ENCODE results near the gene DNAH5.

DNA sequence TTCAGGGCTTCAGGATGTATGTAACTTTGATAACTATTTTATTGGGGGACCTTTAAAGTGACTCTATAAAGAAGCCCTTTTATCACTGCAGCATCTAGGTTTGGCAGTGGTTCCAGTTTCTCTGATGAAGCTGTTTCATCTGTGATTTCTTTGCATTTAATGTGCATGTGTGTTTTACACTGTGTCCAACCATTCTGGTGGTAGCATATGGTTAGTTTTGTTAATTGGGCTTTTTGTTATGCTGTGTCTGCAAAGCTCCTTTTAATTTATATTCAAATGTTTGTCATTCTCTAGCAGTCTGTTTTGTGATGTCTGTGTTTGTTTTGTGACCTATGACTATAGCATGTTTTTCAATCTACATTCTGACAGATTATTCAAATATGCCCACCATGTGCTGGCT is 294.8 kb downstream of the DNAH5 start:
- TF ChIP-seq, protein P1, sequence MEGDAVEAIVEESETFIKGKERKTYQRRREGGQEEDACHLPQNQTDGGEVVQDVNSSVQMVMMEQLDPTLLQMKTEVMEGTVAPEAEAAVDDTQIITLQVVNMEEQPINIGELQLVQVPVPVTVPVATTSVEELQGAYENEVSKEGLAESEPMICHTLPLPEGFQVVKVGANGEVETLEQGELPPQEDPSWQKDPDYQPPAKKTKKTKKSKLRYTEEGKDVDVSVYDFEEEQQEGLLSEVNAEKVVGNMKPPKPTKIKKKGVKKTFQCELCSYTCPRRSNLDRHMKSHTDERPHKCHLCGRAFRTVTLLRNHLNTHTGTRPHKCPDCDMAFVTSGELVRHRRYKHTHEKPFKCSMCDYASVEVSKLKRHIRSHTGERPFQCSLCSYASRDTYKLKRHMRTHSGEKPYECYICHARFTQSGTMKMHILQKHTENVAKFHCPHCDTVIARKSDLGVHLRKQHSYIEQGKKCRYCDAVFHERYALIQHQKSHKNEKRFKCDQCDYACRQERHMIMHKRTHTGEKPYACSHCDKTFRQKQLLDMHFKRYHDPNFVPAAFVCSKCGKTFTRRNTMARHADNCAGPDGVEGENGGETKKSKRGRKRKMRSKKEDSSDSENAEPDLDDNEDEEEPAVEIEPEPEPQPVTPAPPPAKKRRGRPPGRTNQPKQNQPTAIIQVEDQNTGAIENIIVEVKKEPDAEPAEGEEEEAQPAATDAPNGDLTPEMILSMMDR (IDR thresholded peaks at IDR 0.05; ENCODE audit: control extremely low read depth in 1 of 3, insufficient read depth in 1 of 3, low read depth in 1 of 3, low read length in 3 of 3), result no peak
- no peak for TF ChIP-seq EZH2 (IDR thresholded peaks at IDR 0.05; ENCODE audit: low read depth, low read length, severe bottlenecking)
- TF ChIP-seq, protein P2, sequence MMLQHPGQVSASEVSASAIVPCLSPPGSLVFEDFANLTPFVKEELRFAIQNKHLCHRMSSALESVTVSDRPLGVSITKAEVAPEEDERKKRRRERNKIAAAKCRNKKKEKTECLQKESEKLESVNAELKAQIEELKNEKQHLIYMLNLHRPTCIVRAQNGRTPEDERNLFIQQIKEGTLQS (IDR thresholded peaks at IDR 0.05; ENCODE audit: insufficient read depth, low read depth, low read length), result no peak
- TF ChIP-seq YY1 (IDR thresholded peaks at IDR 0.05; ENCODE audit: low read depth, low read length), result no peak
- no peak for TF ChIP-seq CHD2 (IDR thresholded peaks at IDR 0.05; ENCODE audit: low read length)
- TF ChIP-seq SP4 (IDR thresholded peaks at IDR 0.05; ENCODE audit: low read length), result no peak
- no peak for TF ChIP-seq CBX5 (IDR thresholded peaks at IDR 0.05; ENCODE audit: low read depth, low read length)
- no peak for TF ChIP-seq FOSL1 (IDR thresholded peaks at IDR 0.05; ENCODE audit: insufficient read depth, low read depth, low read length)
- no peak for TF ChIP-seq TAF7 (optimal IDR thresholded peaks at IDR 0.05; ENCODE audit: borderline replicate concordance, low read depth, low read length)
- no peak for TF ChIP-seq GABPA (IDR thresholded peaks at IDR 0.05; ENCODE audit: borderline replicate concordance, insufficient read depth, low read length)
- TF ChIP-seq EGR1 (IDR thresholded peaks at IDR 0.05; ENCODE audit: borderline replicate concordance, low read depth, low read length), result no peak

Data from H1 (cell line).